ENCODE measurements around the gene HDAC8.
"Not testable (repeated sequence)": the region's sequence is repeated elsewhere in the genome, so short reads cannot be mapped to it uniquely, and the experiment has no call there.

HDAC8 gene

DNA sequence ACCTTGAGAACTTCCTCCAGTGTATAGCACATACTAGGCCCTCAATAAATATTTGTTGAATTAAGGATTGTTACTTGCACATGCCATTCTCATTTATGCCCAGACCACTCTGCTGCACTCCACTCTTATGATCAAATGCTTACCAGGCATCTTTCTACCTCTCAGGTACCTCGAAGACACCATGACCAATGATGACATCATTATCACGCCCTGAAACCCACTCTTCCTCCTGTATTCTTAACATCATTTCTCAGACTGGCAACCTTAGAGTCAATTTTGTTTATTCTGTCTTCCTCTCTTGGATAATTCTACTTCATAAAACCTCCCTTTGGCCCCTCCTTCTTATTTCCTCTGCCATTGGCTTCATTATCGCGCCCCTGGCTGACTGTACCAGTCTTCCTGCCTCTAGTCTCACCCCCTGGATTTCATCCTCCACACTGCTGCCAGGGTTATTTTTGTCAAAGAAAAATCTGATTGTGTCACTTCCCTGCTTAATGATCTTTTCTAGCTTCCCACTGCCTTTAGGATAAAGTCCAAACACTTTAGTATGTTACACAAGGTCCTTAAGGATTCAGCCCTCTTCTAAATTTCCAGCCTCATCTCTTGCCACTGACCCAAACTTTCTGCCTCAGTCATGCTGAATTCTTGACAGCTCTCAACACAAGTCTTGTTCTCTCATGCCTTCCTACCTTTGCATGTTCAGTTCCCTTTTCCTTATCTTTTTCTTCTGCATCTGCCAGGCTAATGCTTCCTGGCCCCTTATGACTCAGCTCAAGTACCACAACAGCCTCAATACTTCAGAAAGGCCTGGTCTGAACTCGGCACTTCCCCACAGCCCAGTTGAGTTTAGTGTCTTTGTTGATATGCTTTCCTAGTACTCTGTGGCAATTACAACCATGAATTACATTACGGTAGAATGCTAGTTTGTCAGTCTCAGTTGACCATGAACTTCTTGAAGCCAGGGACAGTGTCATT lies 45.8 kb downstream of the HDAC8 start:
- no peaks in the 10 kb centered on the region for H3K36me3 ChIP-seq (ENCODE audit: insufficient read depth)

DNA sequence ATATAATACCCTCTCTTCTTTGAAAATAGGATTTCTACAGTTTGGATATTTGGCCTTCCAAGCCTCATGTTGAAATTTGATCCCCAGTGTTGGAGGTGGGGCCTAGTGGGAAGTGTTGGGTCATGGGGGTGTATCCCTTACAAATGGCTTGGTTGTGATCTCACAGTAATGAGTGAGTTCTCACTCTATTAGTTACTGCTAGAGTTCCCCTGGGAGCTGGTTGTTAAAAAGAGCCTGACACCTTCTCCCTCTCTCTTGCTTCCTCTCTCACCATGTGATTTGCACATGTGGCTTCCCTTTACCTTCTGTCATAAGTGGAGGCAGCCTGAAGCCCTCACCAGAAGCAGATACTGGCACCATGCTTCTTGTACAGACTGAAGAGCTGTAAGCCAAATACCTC lies 73.9 kb downstream of the HDAC8 start:
- no peaks in the 10 kb centered on the region for H3K4me1 ChIP-seq (ENCODE audit: low read depth, poor library complexity, severe bottlenecking)
- TF ChIP-seq, protein P1, sequence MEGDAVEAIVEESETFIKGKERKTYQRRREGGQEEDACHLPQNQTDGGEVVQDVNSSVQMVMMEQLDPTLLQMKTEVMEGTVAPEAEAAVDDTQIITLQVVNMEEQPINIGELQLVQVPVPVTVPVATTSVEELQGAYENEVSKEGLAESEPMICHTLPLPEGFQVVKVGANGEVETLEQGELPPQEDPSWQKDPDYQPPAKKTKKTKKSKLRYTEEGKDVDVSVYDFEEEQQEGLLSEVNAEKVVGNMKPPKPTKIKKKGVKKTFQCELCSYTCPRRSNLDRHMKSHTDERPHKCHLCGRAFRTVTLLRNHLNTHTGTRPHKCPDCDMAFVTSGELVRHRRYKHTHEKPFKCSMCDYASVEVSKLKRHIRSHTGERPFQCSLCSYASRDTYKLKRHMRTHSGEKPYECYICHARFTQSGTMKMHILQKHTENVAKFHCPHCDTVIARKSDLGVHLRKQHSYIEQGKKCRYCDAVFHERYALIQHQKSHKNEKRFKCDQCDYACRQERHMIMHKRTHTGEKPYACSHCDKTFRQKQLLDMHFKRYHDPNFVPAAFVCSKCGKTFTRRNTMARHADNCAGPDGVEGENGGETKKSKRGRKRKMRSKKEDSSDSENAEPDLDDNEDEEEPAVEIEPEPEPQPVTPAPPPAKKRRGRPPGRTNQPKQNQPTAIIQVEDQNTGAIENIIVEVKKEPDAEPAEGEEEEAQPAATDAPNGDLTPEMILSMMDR (conservative IDR thresholded peaks at IDR 0.05; ENCODE audit: low read depth, low read length) = no peak
- no peaks in the 10 kb centered on the region for H3K79me2 ChIP-seq (ENCODE audit: insufficient read depth, low read depth)
- H3K4me2 ChIP-seq = no peak overlapping the region
- H3K27me3 ChIP-seq (ENCODE audit: insufficient read depth, low read depth) = no peaks in the 10 kb centered on the region
- no peaks in the 10 kb centered on the region for H3K36me3 ChIP-seq (ENCODE audit: insufficient read depth)
- no peak overlapping the region for H3K9ac ChIP-seq
- H3K27ac ChIP-seq = no peak overlapping the region
- no peak overlapping the region for H2AFZ ChIP-seq (ENCODE audit: low read depth)
- no peaks in the 10 kb centered on the region for H4K20me1 ChIP-seq (ENCODE audit: insufficient read depth)
- no peak overlapping the region for H3K4me3 ChIP-seq (IDR thresholded peaks at IDR 0.05; ENCODE audit: insufficient read depth, low read depth, low read length)

More for the DNA sequence above, 45.8 kb downstream of the HDAC8 start:
- Histone ChIP-seq H3K79me2 (ENCODE audit: insufficient read depth, low read depth) (no peaks in the 10 kb centered on the region), H3K4me1 (ENCODE audit: low read depth, poor library complexity, severe bottlenecking) (no peaks in the 10 kb centered on the region), H3K27me3 (ENCODE audit: insufficient read depth, low read depth) (no peaks in the 10 kb centered on the region), H3K9ac (no peak overlapping the region), H2AFZ (ENCODE audit: low read depth) (no peak overlapping the region), H3K4me2 (no peak overlapping the region), H3K27ac (no peak overlapping the region), H3K4me3 (IDR thresholded peaks at IDR 0.05; ENCODE audit: insufficient read depth, low read depth, low read length) (no peak overlapping the region), H4K20me1 (ENCODE audit: insufficient read depth) (no peaks in the 10 kb centered on the region)
- TF ChIP-seq, protein P1 (conservative IDR thresholded peaks at IDR 0.05; ENCODE audit: low read depth, low read length) = no peak

- TF ChIP-seq, protein P1 (conservative IDR thresholded peaks at IDR 0.05; ENCODE audit: low read depth, low read length) = no peak
- no peaks in the 10 kb centered on the region for H3K36me3 ChIP-seq (ENCODE audit: insufficient read depth)
- H4K20me1 ChIP-seq (ENCODE audit: insufficient read depth) = no peaks in the 10 kb centered on the region
- H3K4me1 ChIP-seq (ENCODE audit: low read depth, poor library complexity, severe bottlenecking) = no peaks in the 10 kb centered on the region
- no peak overlapping the region for H3K4me3 ChIP-seq (IDR thresholded peaks at IDR 0.05; ENCODE audit: insufficient read depth, low read depth, low read length)
- no peak overlapping the region for H2AFZ ChIP-seq (ENCODE audit: low read depth)
- no peak overlapping the region for H3K4me2 ChIP-seq
- no peaks in the 10 kb centered on the region for H3K79me2 ChIP-seq (ENCODE audit: insufficient read depth, low read depth)
- no peak overlapping the region for H3K27ac ChIP-seq
- no peaks in the 10 kb centered on the region for H3K27me3 ChIP-seq (ENCODE audit: insufficient read depth, low read depth)
- H3K9ac ChIP-seq = no peak overlapping the region
These were observed 77.6 kb downstream of the HDAC8 start for GRCh38 chrX:72495046-72495445.

DNA sequence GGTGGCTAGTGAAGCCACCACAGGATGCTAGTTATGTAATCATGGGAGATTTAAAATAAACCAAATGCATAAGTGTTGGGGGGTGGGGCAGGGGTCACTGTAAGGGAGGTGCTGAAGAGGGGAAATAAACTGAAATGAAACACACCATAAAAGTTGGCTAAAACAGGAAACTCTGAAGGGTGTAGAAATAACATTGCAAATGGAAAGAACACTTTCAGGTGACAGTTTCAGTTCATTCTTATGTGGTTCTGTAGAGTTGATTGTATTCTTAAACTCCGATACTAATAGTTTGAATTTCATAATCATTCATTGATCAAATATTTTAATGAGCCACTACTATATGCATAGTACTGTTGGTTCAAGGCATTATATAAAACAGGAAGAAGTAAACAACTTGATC lies 80.1 kb downstream of the HDAC8 start:
- TF ChIP-seq, protein P1 (conservative IDR thresholded peaks at IDR 0.05; ENCODE audit: low read depth, low read length) = no peak
- H3K4me3 ChIP-seq (IDR thresholded peaks at IDR 0.05; ENCODE audit: insufficient read depth, low read depth, low read length) = no peak overlapping the region
- H3K27me3 ChIP-seq (ENCODE audit: insufficient read depth, low read depth) = no peaks in the 10 kb centered on the region
- H3K9ac ChIP-seq = no peak overlapping the region
- no peak overlapping the region for H3K4me2 ChIP-seq
- no peaks in the 10 kb centered on the region for H3K4me1 ChIP-seq (ENCODE audit: low read depth, poor library complexity, severe bottlenecking)
- H3K79me2 ChIP-seq (ENCODE audit: insufficient read depth, low read depth) = no peaks in the 10 kb centered on the region
- no peak overlapping the region for H2AFZ ChIP-seq (ENCODE audit: low read depth)
- no peak overlapping the region for H3K27ac ChIP-seq
- no peaks in the 10 kb centered on the region for H3K36me3 ChIP-seq (ENCODE audit: insufficient read depth)
- H4K20me1 ChIP-seq (ENCODE audit: insufficient read depth) = no peaks in the 10 kb centered on the region

GRCh38 chrX:72490221-72490620 lies 82.4 kb downstream of the HDAC8 start:
- H3K36me3 ChIP-seq (ENCODE audit: insufficient read depth); H3K9ac ChIP-seq; H3K4me3 ChIP-seq (IDR thresholded peaks at IDR 0.05; ENCODE audit: insufficient read depth, low read depth, low read length); H3K4me1 ChIP-seq (ENCODE audit: low read depth, poor library complexity, severe bottlenecking); H4K20me1 ChIP-seq (ENCODE audit: insufficient read depth); H3K27me3 ChIP-seq (ENCODE audit: insufficient read depth, low read depth); H3K79me2 ChIP-seq (ENCODE audit: insufficient read depth, low read depth); H3K27ac ChIP-seq; H3K4me2 ChIP-seq; H2AFZ ChIP-seq (ENCODE audit: low read depth): not testable (repeated sequence)

Data from KMS-11 (cell line).